A673 (cell line): ENCODE results near the gene TOMM40L.

Experiments used
- EZH2 ChIP-seq: fragments of 200-600 bp; sonication (generic); IDR thresholded peaks from 2 replicates; pipeline ENCODE4 v1.6.1; 2017; ENCODE audit warnings: borderline replicate concordance, low read depth, mild to moderate bottlenecking, mixed read lengths, antibody characterized with exemption, low read length; ENCODE audit not compliant: poor library complexity, severe bottlenecking
- TF ChIP-seq, protein P1 (sequence below): fragments of 300-800, 200-600 bp; sonication (generic); conservative IDR thresholded peaks from 2 replicates; pipeline ENCODE4 v1.5.1; 2017; ENCODE audit warnings: low read depth, mild to moderate bottlenecking, antibody characterized with exemption, low read length, moderate library complexity, mixed read lengths

DNA sequence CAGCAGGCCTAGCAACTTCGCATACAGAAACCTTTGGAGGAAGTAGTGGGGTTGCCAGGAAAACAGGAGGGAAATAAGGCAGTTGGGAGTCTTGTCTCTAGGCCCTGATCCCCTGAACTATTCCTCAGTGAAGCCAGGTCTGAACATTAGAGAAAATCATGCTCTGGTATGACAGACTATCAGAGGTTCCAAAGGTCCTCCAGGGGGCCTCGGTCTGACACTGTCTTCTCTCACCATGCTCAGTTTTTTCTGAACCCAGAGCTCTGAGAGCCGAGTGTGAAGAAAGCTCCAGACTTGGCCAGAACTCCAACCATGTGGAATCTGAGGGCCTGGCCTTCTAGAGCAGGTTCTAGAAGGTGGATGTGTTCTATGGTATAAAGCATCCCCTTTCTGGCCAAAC is 4.0 kb downstream of the TOMM40L start:
- TF ChIP-seq EZH2 = no peak
- TF ChIP-seq, protein P1, sequence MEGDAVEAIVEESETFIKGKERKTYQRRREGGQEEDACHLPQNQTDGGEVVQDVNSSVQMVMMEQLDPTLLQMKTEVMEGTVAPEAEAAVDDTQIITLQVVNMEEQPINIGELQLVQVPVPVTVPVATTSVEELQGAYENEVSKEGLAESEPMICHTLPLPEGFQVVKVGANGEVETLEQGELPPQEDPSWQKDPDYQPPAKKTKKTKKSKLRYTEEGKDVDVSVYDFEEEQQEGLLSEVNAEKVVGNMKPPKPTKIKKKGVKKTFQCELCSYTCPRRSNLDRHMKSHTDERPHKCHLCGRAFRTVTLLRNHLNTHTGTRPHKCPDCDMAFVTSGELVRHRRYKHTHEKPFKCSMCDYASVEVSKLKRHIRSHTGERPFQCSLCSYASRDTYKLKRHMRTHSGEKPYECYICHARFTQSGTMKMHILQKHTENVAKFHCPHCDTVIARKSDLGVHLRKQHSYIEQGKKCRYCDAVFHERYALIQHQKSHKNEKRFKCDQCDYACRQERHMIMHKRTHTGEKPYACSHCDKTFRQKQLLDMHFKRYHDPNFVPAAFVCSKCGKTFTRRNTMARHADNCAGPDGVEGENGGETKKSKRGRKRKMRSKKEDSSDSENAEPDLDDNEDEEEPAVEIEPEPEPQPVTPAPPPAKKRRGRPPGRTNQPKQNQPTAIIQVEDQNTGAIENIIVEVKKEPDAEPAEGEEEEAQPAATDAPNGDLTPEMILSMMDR = 0 out of 2 replicates have a peak, but pooled peaks have one; percentile 16
